Stimulated activated CD8-positive, alpha-beta memory T cell treated with anti-CD3 and anti-CD28 coated beads, Interleukin-4, amount 100 ng/mL, for 4 hours (primary cell): Measurements from ENCODE around the gene ITPA.

ENCODE experiments used
- DNase-seq, 2 donors: peaks; one replicate each; pipeline ENCODE4 v3.0.0-alpha.2; 2020; ENCODE audit warnings: low read depth in 2 of 2, low spot score in 1 of 2

Gene ITPA

DNA sequence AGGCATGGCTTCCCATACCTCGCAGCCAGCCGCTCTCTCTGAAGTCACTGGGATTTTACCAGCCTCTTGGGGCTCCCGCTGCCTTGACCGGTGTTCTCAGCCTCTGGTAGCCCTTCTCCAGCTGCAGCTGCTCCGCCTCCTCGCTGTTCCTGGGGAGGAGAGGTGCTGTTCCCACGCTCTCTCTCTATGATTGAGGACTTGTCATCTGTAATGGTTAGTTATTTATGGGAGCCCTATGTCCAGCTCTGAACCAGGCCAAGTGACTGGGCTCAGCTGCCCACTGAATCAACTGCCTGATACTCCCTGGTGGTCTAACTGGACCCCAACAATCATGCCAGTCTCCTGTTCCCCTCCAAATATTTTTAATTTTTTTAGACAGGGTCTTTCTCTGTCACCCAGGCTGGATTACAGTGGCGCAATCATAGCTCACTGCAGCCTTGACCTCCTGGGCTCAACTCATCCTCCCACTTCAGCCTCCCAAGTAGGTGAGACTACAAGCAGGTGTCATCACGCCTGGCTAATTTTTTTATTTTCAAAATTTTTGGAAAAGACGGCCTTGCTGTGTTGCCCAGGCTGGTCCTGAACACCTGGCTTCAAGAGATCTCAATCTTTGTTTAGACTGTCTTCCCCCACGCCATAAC, 34.5 kb downstream of the ITPA start:
- DNase-seq: no peak

DNA sequence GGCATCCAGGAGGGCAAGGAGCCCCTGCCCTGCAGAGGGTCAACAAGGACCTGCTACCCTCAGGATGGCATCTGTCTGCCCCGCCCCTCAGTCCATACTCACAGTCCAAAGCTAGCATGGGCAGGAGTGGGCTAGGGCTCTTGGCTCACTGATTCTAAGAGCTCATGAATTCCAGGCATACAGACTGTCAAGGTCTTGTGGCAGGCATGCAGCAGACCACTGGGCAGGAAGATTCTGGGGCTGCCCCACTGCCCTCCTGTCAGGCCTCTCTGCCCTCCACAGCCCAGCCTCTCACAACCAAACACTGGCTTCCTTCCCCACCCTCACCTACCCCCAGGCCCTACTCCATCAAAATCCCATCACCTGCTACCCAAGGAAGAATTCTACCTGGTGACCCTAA, 35.3 kb downstream of the ITPA start:
- no peak for DNase-seq

DNA sequence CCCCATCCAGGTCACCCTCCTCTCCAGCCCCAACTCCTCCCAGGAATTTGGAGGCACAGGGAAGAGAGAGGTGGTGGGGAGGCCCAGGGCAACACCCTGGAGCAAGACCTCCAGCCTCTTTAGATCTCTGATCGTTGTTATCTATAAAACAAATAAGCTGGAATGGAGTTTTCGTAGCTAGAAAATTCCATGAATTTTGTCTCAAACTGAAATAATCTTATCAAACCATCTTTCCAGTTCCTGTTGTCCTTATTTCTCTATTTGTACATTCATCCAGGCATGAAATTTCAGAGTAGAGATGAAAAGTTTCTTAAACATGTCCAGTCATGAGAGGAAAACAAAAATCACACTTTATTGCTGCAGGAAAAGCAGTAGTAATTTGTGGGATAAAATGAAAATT, 35.9 kb downstream of the ITPA start:
- DNase-seq: no peak

GRCh38 chr20:3245711-3246110, 36.4 kb downstream of the ITPA start:
- DNase-seq: no peak

GRCh38 chr20:3246682-3247081, 37.4 kb downstream of the ITPA start:
- DNase-seq: no peak

DNA sequence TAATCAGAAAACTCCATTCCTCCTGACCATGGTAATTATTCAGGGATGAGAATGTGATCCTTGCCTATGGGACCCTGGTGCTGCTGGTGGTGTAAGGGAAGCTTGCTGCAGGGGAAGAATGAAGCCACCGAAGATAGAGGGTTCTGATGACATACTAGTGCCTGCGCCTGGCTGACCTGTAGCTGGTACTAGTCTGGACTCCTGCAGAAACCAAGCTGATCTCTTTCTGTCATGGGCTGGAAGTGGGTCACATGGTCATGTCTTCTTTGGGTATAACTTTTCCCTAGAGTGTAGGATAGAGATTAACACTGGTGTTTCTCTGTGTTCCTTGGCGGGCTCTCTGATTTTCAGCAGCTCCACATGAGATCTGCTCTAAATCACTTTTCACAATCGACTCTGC, 38.3 kb downstream of the ITPA start:
- DNase-seq: no peak

DNA sequence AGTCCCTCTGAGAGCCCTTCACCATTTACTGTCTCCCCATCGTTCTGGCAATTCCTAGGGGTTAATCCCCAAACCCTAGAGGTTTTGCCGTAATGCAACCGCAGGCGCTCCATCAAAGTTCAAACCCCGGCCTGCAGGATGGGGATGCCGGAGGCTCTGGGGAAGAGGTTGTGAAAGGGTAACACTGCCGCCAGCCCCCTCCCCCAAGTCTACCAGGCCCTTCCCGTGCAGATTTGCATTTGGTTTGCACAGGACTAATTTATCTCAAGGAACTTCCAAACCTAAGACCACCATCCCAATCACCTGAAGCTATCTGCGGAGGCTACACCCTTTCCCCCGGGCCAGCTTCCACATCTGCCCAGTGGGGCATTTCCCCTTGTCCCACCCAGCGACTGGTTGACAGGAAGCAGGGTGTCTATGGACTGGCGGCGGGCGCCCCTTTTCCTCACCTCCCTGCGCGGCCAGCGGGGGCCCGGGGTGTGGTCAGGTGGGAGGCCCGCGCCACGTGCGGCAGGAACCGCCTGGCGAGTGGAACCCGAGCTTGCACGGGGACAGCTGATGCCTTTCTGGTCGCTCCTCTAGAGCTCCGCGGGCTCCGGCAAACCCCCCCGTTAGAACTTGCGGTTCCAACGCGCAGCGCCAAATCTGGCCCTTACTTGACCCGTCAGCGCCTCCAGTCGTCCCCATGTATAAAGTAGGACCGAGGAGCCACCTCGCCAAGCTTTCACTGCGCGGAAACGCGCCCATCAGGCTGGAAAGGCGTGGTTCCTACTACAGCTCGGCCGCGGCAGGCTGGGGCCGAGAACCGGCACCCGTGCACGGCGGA, 39.1 kb downstream of the ITPA start:
- DNase-seq: no peak

GRCh38 chr20:3248993-3249347, 39.7 kb downstream of the ITPA start:
- DNase-seq: no peak

- DNase-seq: no peak
Observed at GRCh38 chr20:3250091-3250504, 40.8 kb downstream of the ITPA start.

DNA sequence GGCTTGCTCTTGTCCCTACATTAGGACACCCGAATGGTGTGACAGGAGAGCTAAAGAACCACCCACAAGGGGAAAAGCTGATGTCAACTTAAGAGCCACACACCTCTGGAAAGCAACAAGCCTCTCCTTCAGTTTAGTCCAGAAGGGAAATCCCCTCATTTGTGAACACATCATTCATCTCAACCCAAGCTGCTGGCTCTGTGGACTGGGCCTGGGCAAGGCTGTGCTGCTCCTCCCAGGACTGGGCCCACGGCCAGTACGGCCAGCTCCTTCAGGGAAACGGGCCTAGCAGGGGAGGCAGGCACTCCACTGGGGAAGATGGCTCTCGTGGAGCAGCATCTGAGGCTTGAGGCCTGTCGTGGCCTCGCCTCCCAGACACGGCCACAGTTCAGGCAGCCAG, 42.5 kb downstream of the ITPA start:
- DNase-seq: no peak

DNA sequence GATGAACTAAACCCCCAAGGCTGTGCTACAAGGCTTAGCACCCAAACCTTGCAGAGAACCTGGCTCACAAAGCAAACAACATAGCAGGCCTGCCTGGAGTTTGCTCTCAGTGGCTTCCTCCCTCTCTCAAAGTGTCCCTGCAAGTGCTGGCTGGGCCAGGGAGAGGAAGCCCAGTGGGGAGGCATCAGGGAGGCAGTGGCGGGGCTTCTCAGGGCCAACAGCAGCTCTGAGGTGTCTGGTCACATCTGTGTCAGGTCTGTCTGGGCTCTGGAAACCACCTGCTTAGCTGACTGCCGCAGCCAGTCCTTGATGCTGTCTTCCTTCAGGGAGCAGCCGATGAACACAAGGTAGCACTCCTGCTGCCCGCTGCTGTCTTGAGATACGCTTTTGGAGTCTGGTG, 46.4 kb downstream of the ITPA start:
- no peak for DNase-seq

GRCh38 chr20:3258429-3258828, 49.1 kb downstream of the ITPA start:
- DNase-seq: no peak

- DNase-seq: no peak
Observed at GRCh38 chr20:3262566-3262965, 53.3 kb downstream of the ITPA start.

DNA sequence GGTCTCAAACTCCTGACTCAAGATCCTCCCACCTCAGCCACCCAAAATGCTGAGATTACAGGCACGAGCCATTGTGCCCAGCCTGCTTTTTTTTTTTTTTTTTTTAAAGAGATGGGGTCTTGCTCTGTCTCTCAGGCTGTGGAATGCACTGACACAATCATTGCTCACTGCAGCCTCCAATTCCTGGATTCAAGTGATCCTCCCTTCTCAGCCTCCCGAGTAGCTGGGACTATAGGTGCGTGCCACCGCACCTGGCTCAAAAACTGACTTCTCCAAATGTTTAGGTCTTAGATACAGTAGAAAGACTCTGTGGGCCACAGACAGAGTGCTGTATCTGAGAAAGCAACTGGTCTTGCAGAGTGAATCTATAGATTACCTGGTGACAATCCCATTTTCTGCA, 60.8 kb downstream of the ITPA start:
- no peak for DNase-seq

DNA sequence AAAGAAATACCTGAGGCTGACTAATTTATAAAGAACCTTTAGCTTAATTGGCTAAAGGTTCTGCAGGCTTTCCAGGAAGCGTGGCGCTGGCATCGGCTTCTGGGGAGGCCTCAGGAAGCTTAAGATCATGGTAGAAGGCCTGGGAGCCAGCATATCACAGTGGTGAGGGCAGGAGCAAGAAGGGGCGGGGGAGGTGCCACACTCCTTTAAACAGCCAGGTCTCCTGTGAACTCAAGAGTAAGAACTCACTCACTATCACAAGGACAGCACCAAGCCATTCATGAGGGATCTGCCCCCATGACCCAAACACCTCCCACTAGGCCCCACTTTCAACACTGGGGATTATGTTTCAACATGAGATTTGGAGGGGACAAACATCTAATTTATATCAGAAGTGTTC, 64.1 kb downstream of the ITPA start:
- no peak for DNase-seq
